ENCODE results near the gene MPDZ.

- TF ChIP-seq CTCF (IDR thresholded peaks at IDR 0.05) (no peak), POLR2A (IDR thresholded peaks at IDR 0.05) (no peak)
These were observed 116.2 kb downstream of the MPDZ start for GRCh38 chr9:13163287-13163686.
